ENCODE results near the gene GALM.
"Not testable (repeated sequence)": the region's sequence is repeated elsewhere in the genome, so short reads cannot be mapped to it uniquely, and the experiment has no call there.

The GALM gene

DNA sequence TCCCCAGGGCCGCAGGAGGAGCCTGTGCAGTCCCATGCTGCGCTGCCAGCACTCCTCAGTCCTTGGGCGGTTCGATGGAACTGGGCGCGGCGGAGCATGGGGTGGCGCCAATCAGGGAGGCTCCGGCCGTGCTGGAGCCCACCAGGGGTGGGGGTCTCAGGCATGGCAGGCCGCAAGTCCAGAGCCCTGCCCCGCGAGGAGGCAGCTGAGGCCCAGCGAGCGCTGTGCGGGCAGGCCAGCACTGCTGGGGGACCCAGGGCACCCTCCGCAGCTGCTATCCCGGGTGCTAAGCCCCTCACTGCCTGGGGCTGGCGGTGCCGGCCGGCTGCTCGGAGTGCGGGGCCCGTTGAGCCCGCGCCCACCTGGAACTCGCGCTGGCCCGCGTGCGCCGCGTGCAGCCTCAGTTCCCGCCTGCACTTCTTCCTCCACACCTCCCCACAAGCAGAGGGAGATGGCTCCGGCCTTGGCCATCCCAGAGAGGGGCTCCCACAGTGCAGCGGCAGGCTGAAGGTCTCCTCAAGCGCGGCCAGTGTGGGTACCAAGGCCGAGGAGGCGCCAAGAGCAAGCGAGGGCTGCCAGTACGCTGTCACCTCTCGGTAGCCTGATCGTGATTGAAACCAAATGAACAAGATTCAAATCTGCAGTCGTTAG is 22.8 kb upstream of the GALM start:
- Histone ChIP-seq H4K20me1 (ENCODE audit: low read depth, low read length) (no peaks in the 10 kb centered on the region), H3K79me2 (ENCODE audit: insufficient read depth, low read length) (no peaks in the 10 kb centered on the region), H2AFZ (ENCODE audit: low read depth, low read length, severe bottlenecking) (no peak overlapping the region), H3K36me3 (ENCODE audit: low read length) (no peaks in the 10 kb centered on the region), H3K4me2 (ENCODE audit: low read depth, low read length, poor library complexity, severe bottlenecking) (no peak overlapping the region), H3K9me2 (replicated peaks; ENCODE audit: insufficient read depth, low read length) (no peaks in the 10 kb centered on the region), H3K4me3 (ENCODE audit: insufficient read depth, low read length, poor library complexity, severe bottlenecking) (no peak overlapping the region), H3K9ac (ENCODE audit: low read length) (no peak overlapping the region), H3K27me3 (ENCODE audit: low read length) (no peaks in the 10 kb centered on the region), H3K9me3 (ENCODE audit: insufficient read depth, low read length) (no peaks in the 10 kb centered on the region), H3K27ac (ENCODE audit: low read depth, low read length) (no peak overlapping the region), H3F3A (ENCODE audit: insufficient read depth) (no peaks in the 10 kb centered on the region)
- no peak for TF ChIP-seq EZH2phosphoT487 (conservative IDR thresholded peaks at IDR 0.05; ENCODE audit: low read length)
- no peak for TF ChIP-seq CTCF (IDR thresholded peaks at IDR 0.05; ENCODE audit: insufficient read depth, low read length, poor library complexity, severe bottlenecking)

DNA sequence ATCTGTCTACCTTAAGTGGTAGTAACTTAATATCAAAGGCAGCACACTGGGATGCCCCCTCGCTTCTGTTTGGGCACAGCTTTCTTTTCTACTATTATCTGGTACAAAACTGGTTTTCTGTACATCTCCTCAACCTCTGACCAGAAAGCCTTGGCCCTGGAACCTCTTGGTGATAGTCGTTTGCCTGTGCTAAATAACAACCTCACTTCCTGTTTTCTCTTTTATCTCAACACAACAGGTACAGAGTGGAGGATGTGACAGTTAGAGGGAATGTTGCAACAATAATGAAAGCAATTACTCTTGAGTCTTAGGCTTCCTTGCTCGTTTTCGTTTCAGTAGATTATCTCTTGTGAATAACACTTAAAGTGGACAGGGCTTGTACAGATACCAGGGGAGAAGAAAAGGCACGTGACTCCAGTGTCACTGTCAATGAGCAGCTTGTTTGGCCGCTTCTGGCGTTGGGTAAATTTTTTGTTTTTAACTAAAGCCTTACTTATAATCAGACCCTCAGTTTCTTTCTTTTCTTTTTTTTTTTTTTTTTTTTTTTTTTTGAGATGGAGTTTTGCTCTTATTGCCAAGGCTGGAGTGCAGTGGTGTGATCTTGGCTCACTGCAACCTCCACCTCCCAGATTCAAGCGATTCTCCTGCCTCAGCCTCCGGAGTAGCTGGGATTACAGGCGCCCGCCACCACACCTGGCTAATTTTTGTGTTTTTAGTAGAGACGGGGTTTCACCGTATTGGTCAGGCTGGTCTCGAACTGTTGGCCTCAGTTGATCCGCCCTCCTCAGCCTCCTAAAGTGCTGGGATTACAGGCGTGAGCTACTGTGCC is 22.0 kb upstream of the GALM start:
- H3K9me2 ChIP-seq (replicated peaks; ENCODE audit: insufficient read depth, low read length); H3K4me2 ChIP-seq (ENCODE audit: low read depth, low read length, poor library complexity, severe bottlenecking); H3K9ac ChIP-seq (ENCODE audit: low read length); H3K27ac ChIP-seq (ENCODE audit: low read depth, low read length); H4K20me1 ChIP-seq (ENCODE audit: low read depth, low read length); H3K9me3 ChIP-seq (ENCODE audit: insufficient read depth, low read length); H3F3A ChIP-seq (ENCODE audit: insufficient read depth); H3K27me3 ChIP-seq (ENCODE audit: low read length); H2AFZ ChIP-seq (ENCODE audit: low read depth, low read length, severe bottlenecking); H3K79me2 ChIP-seq (ENCODE audit: insufficient read depth, low read length); H3K36me3 ChIP-seq (ENCODE audit: low read length); H3K4me3 ChIP-seq (ENCODE audit: insufficient read depth, low read length, poor library complexity, severe bottlenecking): not testable (repeated sequence)

GRCh38 chr2:38648107-38648761 is 17.7 kb upstream of the GALM start:
- Histone ChIP-seq H3K27ac (ENCODE audit: low read depth, low read length) (no peak overlapping the region), H3K36me3 (ENCODE audit: low read length) (no peaks in the 10 kb centered on the region), H3K4me2 (ENCODE audit: low read depth, low read length, poor library complexity, severe bottlenecking) (no peak overlapping the region), H3K9ac (ENCODE audit: low read length) (no peak overlapping the region), H3K4me3 (ENCODE audit: insufficient read depth, low read length, poor library complexity, severe bottlenecking) (no peak overlapping the region), H3K79me2 (ENCODE audit: insufficient read depth, low read length) (no peaks in the 10 kb centered on the region), H3K27me3 (ENCODE audit: low read length) (no peaks in the 10 kb centered on the region), H3F3A (ENCODE audit: insufficient read depth) (no peaks in the 10 kb centered on the region), H2AFZ (ENCODE audit: low read depth, low read length, severe bottlenecking) (no peak overlapping the region), H3K9me3 (ENCODE audit: insufficient read depth, low read length) (no peaks in the 10 kb centered on the region), H3K9me2 (replicated peaks; ENCODE audit: insufficient read depth, low read length) (no peaks in the 10 kb centered on the region), H4K20me1 (ENCODE audit: low read depth, low read length) (no peaks in the 10 kb centered on the region)
- TF ChIP-seq EZH2phosphoT487 (conservative IDR thresholded peaks at IDR 0.05; ENCODE audit: low read length) (no peak), CTCF (IDR thresholded peaks at IDR 0.05; ENCODE audit: insufficient read depth, low read length, poor library complexity, severe bottlenecking) (no peak)

All from SU-DHL-6 (cell line).